HG03159 (cell line): ENCODE measurements around the gene AMBP.
A peak's percentile ranks its signal among the peaks of the same experiment; 100 is the strongest.
"Not testable (repeated sequence)": the region's sequence is repeated elsewhere in the genome, so short reads cannot be mapped to it uniquely, and the experiment has no call there.

Experiments used
- ATAC-seq: cut with Tn5 transposase; IDR thresholded peaks from one replicate; pipeline ENCODE4 v1.9.1; 2021; ENCODE audit warnings: mild to moderate bottlenecking, moderate library complexity; ENCODE audit not compliant: unreplicated experiment

Gene AMBP

GRCh38 chr9:114093031-114093471 is 15.0 kb upstream of the AMBP start:
- no peak for ATAC-seq

GRCh38 chr9:114092336-114092735 is 14.2 kb upstream of the AMBP start:
- ATAC-seq, result no peak

GRCh38 chr9:114091711-114092110 is 13.6 kb upstream of the AMBP start:
- ATAC-seq, result no peak

DNA sequence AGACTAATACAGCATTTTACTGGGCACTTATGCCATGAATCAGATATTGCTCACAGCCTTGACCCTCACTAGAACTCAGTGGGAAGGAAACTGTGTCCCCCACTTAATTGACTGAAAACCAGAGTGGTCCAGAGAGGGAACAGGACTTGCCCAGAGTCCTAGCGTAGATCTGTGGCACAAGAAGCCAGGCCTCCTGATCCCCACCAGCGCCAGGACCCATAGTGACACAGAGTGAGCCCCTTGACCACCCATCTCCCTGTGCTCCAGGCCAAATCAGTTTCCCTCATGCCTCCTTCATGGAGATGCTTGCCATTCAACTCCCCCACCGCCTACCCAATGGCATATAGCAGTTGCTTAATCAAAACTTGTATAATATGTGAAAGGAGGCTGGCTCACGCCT is 12.7 kb upstream of the AMBP start:
- no peak for ATAC-seq

- ATAC-seq, result no peak
These were observed 11.2 kb upstream of the AMBP start for GRCh38 chr9:114089206-114089840.

GRCh38 chr9:114088571-114089170 is 10.6 kb upstream of the AMBP start:
- ATAC-seq, result no peak

DNA sequence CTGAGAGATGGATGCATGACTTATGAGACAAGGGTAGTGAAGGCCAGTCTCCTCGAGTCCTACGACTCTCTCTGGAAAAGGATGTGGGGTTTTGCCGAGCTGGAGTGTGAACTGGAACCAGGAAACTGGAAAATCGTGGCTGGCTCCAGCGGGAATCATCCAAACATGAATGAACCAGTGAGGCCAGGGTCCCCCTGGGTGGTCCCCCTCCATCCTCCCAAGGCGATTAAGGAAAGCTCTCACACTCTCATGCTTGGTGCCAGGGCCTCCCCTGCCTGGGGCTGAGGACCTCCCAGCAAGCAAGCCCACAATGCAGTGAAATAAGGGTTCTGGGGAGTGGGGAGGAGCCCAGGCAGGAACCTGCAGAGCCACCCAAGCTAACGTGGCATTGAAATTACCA is 9.6 kb upstream of the AMBP start:
- ATAC-seq, result no peak

DNA sequence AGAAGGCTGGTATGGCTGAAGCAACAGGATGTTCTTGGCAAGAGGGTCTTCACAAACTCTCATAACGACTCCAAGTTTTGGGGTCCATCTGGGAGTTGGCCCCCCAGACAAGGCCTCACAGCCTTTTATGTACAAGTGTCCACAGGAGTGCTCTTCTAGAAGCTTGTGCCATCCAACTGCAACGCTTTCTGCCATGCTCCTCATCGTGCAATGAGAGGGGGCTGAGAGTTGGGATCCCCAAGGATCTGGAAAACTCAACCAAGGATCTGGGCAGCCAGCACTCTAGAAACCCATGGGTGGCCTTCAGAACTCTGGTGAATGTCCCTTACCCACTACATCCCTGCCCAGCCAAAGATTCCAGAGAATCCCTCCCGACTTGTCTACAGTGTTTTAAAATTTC is 8.5 kb upstream of the AMBP start:
- no peak for ATAC-seq

DNA sequence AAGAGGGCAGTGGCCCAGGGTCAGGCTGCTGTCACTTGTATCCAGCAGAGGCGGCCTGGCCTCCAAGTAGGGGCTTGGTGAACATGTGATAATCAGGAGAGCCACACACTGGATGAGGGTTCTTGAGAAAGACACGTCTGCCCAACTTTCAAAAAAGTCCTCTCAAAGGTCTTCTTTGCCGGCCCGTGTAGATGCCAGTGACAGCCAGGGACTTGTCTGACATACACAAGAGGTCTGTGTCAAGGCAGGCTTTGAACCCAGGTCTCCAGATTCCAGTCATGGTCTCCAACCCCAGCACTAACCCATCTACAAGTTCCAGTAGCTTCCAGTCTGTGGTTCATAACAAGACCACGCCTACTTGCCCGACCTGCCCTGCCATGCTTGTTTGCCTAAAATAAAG is 7.9 kb upstream of the AMBP start:
- ATAC-seq, result no peak

GRCh38 chr9:114085387-114085789 is 7.3 kb upstream of the AMBP start:
- ATAC-seq, result no peak

GRCh38 chr9:114084282-114085073 is 6.4 kb upstream of the AMBP start:
- ATAC-seq, result no peak

GRCh38 chr9:114083666-114084065 is 5.6 kb upstream of the AMBP start:
- no peak for ATAC-seq

GRCh38 chr9:114082763-114083412 is 4.8 kb upstream of the AMBP start:
- not testable (repeated sequence) for ATAC-seq

DNA sequence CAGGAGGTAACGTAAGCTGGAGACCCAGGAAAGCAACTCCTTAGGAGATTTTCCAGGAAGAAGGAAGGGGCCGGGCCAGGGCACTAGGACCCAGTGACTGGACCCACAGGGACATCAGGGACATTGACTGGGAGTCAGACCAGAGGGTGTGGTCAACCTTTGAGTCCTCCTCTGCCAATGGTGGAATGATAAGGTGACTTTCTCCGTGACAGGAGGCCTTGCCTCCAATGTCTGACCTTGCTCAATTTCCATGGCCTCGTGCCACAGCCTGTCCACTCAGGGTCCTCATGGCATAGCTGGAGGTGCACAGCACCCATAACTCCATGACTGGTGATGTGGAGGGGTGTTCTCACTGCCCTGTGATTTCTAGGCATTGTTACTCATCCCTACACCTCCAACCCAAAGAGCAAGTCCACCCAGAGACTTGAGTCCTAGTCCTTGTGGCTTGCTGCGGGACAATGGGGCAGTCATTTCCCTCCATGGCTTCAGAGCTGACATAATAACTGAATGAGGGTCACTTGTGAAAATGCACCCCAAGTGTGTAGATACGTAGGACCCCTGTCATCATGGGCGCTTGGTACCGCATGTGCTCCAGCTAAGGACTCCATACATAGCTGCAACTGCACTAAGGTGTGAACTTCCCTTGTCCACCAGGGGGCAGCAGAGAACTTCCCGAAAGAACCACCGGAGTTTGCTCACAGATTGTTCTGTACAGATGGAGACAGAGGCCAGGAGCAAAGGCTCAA is 4.1 kb upstream of the AMBP start:
- peak; percentile 86 for ATAC-seq

DNA sequence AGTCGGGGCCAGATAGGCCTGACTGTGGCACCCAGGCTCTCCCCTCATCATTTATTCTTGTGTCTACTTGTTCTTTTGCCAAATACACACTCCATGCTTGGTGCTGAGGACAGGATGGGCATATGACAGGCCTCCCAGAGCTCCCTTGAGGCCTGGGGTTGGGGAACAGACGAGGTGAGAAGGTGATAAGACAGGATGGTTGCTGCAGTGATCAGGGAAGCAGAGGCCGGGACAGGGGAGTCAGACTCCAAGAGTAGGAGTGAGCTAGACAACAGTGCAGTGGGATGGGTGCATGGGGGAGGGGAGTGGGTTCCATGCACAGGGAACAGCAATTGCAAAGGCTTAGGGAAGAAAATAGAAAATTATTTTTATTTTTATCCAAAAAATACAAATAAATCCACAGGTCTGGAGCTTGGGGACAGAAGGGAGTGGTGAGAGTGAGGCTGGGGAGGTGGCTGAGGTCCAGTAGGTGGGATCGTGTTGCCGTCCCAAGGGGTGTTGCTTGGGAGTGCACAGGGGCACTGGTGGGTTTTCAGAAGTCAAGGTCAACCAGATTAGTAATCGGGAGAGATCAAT is 3.4 kb upstream of the AMBP start:
- no peak for ATAC-seq

DNA sequence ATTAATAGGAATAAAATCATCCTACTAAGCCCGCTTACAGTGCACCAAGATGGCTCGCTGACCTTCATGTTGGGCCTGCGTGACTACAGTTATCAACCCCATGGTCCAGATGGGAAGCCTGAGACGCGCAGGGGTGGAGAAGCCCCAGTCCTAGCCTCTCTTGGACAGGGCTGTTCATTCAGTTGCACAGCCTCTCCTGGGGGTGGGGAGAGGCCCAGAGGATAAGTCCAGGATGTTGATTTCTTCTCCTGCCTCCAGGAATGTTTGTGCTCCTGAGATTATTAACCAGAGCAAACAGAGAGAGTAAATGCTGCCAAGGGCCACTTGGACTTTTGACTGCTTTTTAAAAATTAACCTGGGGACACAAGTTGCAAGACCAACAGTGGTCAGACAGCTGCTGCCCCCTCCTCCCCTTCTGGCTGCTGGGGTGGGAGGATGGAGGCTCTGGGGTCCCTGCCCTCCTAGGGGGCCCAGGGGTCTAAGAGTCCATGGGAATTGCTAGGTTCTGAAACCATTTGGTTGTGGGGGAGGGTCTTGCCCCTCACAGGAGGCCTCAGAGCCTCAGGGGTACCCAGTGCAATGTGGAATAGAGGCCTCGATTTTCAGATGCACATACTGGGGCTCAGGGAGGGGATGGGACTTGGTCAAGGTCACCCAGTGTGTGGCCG is 2.8 kb upstream of the AMBP start:
- ATAC-seq, result no peak

GRCh38 chr9:114080195-114080772 is 2.2 kb upstream of the AMBP start:
- ATAC-seq, result no peak

GRCh38 chr9:114078781-114079156 is 669 bp upstream of the AMBP start:
- ATAC-seq, result no peak

DNA sequence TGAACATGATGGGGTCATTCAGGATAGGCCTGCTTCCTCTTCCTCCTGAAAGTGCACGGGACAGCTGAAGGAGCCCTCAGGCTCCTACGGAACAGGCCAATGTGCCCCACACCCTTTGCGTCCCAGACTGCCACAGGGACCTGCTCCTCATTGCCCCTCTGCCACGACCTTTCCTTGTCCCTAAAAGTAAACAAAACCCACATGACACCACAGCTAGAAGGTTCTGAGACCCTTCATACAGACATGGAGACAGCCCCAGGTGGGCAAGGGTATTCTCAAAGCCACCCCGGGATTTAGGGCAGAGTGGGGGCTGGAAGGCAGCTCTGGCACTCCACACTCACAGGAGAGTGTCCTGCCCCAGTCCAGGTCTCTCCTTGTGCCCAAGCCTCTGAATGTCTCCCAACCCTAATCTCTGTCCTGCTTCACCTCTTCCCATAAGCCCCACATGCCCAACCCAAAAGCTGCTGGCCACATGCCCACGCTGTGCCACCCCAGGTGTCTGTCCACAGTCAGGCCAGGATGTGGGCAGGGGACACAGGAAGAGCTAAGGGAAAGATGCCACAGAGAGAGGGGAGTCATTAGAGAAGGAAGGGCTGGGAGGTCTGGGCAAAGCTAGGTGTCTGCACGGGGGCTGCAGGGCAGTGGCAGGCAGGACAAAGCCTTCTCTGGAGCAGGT is 800 bp downstream of the AMBP start:
- ATAC-seq, result no peak
